ENCODE results near the gene TIMM13.
A peak's percentile ranks its signal among the peaks of the same experiment; 100 is the strongest.
"Not testable (repeated sequence)": the region's sequence is repeated elsewhere in the genome, so short reads cannot be mapped to it uniquely, and the experiment has no call there.

The TIMM13 gene

DNA sequence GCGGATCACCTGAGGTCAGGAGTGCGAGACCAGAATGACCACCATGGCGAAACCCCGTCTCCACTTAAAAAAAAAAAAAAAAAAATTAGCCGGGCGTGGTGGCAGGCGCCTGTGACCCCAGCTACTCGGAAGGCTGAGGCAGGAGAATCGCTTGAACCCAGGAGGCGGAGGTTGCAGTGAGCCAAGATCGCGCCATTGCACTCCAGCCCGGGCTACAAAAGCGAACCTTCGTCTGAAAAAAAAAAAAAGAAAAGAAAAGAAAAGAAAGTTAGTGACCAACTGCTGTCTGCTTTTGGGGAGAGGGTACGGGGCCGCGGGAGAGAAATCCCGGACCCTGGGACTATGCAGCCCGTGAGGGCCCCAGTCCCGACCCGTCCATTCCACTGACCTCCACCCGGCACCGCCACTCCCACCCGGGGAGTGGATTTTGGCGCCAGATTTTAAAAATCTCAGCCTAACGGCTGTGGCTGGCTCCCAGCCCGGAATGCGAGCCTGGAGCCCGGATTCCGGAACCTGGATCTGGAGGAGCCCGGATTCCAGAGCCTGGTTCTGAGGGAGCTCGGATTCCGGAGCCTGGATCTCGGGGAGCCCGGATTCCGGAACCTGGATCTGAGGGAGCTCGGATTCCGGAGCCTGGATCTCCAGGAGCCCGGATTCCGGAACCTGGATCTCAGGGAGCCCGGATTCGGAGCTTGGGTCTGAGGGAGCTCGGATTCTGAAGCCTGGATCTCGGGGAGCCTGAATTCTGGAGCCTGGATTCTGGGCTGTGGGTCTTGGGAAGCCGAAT is 35.4 kb upstream of the TIMM13 start:
- peak overlapping the region; percentile 83 for H3K4me3 ChIP-seq (replicated peaks; ENCODE audit: low read depth, low read length)
- TF ChIP-seq, protein P1, sequence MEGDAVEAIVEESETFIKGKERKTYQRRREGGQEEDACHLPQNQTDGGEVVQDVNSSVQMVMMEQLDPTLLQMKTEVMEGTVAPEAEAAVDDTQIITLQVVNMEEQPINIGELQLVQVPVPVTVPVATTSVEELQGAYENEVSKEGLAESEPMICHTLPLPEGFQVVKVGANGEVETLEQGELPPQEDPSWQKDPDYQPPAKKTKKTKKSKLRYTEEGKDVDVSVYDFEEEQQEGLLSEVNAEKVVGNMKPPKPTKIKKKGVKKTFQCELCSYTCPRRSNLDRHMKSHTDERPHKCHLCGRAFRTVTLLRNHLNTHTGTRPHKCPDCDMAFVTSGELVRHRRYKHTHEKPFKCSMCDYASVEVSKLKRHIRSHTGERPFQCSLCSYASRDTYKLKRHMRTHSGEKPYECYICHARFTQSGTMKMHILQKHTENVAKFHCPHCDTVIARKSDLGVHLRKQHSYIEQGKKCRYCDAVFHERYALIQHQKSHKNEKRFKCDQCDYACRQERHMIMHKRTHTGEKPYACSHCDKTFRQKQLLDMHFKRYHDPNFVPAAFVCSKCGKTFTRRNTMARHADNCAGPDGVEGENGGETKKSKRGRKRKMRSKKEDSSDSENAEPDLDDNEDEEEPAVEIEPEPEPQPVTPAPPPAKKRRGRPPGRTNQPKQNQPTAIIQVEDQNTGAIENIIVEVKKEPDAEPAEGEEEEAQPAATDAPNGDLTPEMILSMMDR (IDR thresholded peaks at IDR 0.05; ENCODE audit: insufficient read depth, low read length, poor library complexity, severe bottlenecking) = no peak
- H3K27me3 ChIP-seq (replicated peaks; ENCODE audit: control insufficient read depth, insufficient read depth, low read length) = no peaks in the 10 kb centered on the region
- no peak for DNase-seq (ENCODE audit: extremely low read depth, insufficient read length)
- no peaks in the 10 kb centered on the region for H3K36me3 ChIP-seq (ENCODE audit: control insufficient read depth, insufficient read depth, low read length)

DNA sequence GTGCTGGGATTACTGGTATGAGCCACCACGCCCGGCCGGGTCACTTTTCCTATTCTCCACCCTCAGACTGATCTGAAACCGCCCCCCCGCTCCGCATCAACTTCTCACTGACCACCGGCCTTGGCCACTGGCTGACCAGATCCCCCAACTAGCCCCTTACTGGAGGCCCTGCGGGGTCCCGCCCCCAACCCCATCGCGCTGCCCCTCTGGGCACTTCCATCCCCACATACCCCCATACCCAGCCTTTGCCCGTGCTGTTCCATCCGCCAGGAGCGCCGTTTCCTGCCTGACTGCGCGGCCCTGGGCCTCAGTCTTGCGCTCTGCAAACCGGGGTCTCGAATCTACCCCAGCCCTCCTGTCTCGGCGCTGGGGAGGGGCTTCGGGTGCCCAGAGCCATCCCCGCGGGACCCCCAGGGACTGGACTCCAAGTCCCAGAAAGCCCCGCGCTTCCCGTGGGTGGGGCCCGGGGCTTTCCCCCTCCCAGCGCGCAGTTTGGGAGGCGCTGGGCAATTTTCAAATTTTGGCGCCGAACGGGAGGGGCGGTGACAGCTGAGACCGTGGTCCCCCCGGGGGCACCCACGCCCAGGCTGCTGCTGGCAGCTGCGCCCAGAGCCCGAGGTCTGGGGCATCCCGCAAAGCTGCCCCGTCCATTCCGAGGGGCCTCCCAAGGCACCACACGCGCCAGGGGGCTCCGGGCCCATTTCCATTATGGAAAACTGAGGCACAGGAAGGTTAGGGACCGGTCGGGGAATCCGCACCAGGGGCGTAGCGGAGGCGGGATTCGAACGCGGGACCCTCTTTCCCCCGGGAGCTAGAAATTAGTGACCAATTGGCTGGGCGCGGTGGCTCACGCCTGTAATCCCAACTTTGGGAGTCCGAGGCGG is 34.6 kb upstream of the TIMM13 start:
- H3K4me3 ChIP-seq (replicated peaks; ENCODE audit: low read depth, low read length) = peak overlapping the region; percentile 83
- no peaks in the 10 kb centered on the region for H3K36me3 ChIP-seq (ENCODE audit: control insufficient read depth, insufficient read depth, low read length)
- H3K27me3 ChIP-seq (replicated peaks; ENCODE audit: control insufficient read depth, insufficient read depth, low read length) = no peaks in the 10 kb centered on the region
- TF ChIP-seq, protein P1 (IDR thresholded peaks at IDR 0.05; ENCODE audit: insufficient read depth, low read length, poor library complexity, severe bottlenecking) = peak; percentile 2
- peak; percentile 80 for DNase-seq (ENCODE audit: extremely low read depth, insufficient read length)

GRCh38 chr19:2460245-2460644 is 32.9 kb upstream of the TIMM13 start:
- Histone ChIP-seq H3K4me3 (replicated peaks; ENCODE audit: low read depth, low read length) (no peak overlapping the region), H3K36me3 (ENCODE audit: control insufficient read depth, insufficient read depth, low read length) (no peaks in the 10 kb centered on the region), H3K27me3 (replicated peaks; ENCODE audit: control insufficient read depth, insufficient read depth, low read length) (no peaks in the 10 kb centered on the region)
- DNase-seq (ENCODE audit: extremely low read depth, insufficient read length) = no peak
- TF ChIP-seq, protein P1 (IDR thresholded peaks at IDR 0.05; ENCODE audit: insufficient read depth, low read length, poor library complexity, severe bottlenecking) = no peak

GRCh38 chr19:2458776-2459175 is 31.4 kb upstream of the TIMM13 start:
- H3K27me3 ChIP-seq (replicated peaks; ENCODE audit: control insufficient read depth, insufficient read depth, low read length); DNase-seq (ENCODE audit: extremely low read depth, insufficient read length): not testable (repeated sequence)

DNA sequence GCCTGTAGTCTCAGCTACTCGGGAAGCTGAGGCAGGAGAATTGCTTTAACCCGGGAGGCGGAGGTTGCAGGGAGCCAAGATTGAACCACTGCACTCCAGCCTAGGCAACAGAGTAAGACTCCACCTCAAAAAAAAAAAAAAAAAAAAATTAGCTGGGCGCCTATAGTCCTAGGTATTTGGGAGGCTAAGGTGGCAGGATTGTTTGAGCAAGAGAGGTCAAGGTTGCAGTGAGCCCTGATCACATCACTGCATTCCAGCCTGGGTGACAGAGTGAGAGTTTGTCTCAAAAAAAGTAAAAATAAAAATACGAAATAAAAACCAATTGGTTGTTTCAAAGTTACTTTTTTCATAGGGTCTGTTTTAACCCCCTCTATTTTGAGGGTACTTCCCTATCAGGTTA is 30.7 kb upstream of the TIMM13 start:
- H3K36me3 ChIP-seq (ENCODE audit: control insufficient read depth, insufficient read depth, low read length) = no peaks in the 10 kb centered on the region
- H3K27me3 ChIP-seq (replicated peaks; ENCODE audit: control insufficient read depth, insufficient read depth, low read length) = no peaks in the 10 kb centered on the region
- TF ChIP-seq, protein P1 (IDR thresholded peaks at IDR 0.05; ENCODE audit: insufficient read depth, low read length, poor library complexity, severe bottlenecking) = no peak
- H3K4me3 ChIP-seq (replicated peaks; ENCODE audit: low read depth, low read length) = no peak overlapping the region
- DNase-seq (ENCODE audit: extremely low read depth, insufficient read length) = no peak

More at GRCh38 chr19:2458776-2459175, 31.4 kb upstream of the TIMM13 start:
- H3K4me3 ChIP-seq (replicated peaks; ENCODE audit: low read depth, low read length); H3K36me3 ChIP-seq (ENCODE audit: control insufficient read depth, insufficient read depth, low read length): not testable (repeated sequence)

Measured in GM06990 (cell line).